GM19099 (cell line): ENCODE data around the gene NXPH1.

Experiments
- POLR2A ChIP-seq: IDR thresholded peaks from 3 replicates; pipeline ENCODE4 v1.6.1; 2011; ENCODE audit warnings: low read depth; ENCODE audit not compliant: insufficient read length; ENCODE audit errors: extremely low read depth

Gene NXPH1

GRCh38 chr7:8514781-8515519 lies 81.5 kb downstream of the NXPH1 start:
- TF ChIP-seq POLR2A: no peak

- no peak for TF ChIP-seq POLR2A
These were observed 82.3 kb downstream of the NXPH1 start for GRCh38 chr7:8515640-8516185.

GRCh38 chr7:8516976-8517375 lies 83.6 kb downstream of the NXPH1 start:
- TF ChIP-seq POLR2A: no peak

- TF ChIP-seq POLR2A: no peak
These were observed 94.9 kb downstream of the NXPH1 start for GRCh38 chr7:8528311-8528710.

GRCh38 chr7:8531991-8532515 lies 98.6 kb downstream of the NXPH1 start:
- TF ChIP-seq POLR2A: no peak

GRCh38 chr7:8536431-8536830 lies 103.0 kb downstream of the NXPH1 start:
- no peak for TF ChIP-seq POLR2A

- TF ChIP-seq POLR2A: no peak
These were observed 115.6 kb downstream of the NXPH1 start for GRCh38 chr7:8549046-8549445.

- TF ChIP-seq POLR2A: no peak
These were observed 127.1 kb downstream of the NXPH1 start for GRCh38 chr7:8560501-8560900.

- no peak for TF ChIP-seq POLR2A
These were observed 128.0 kb downstream of the NXPH1 start for GRCh38 chr7:8561449-8561848.

GRCh38 chr7:8564281-8564680 lies 130.9 kb downstream of the NXPH1 start:
- no peak for TF ChIP-seq POLR2A

GRCh38 chr7:8566016-8566415 lies 132.6 kb downstream of the NXPH1 start:
- no peak for TF ChIP-seq POLR2A

GRCh38 chr7:8567626-8568025 lies 134.2 kb downstream of the NXPH1 start:
- no peak for TF ChIP-seq POLR2A

GRCh38 chr7:8579661-8580194 lies 146.3 kb downstream of the NXPH1 start:
- TF ChIP-seq POLR2A: no peak

GRCh38 chr7:8581842-8582241 lies 148.4 kb downstream of the NXPH1 start:
- no peak for TF ChIP-seq POLR2A

GRCh38 chr7:8582728-8583127 lies 149.3 kb downstream of the NXPH1 start:
- TF ChIP-seq POLR2A: no peak

GRCh38 chr7:8585591-8585990 lies 152.2 kb downstream of the NXPH1 start:
- no peak for TF ChIP-seq POLR2A
